Raji (cell line): Measurements from ENCODE around the gene NXPH3.
A peak's percentile ranks its signal among the peaks of the same experiment; 100 is the strongest.

ENCODE experiments used
- POLR2A ChIP-seq: IDR thresholded peaks from 2 replicates; pipeline ENCODE4 v1.6.1; 2011; ENCODE audit warnings: low read depth, low read length, control low read depth; ENCODE audit not compliant: insufficient read depth

NXPH3 gene

GRCh38 chr17:49551221-49552069, 24.2 kb upstream of the NXPH3 start:
- no peak for TF ChIP-seq POLR2A

DNA sequence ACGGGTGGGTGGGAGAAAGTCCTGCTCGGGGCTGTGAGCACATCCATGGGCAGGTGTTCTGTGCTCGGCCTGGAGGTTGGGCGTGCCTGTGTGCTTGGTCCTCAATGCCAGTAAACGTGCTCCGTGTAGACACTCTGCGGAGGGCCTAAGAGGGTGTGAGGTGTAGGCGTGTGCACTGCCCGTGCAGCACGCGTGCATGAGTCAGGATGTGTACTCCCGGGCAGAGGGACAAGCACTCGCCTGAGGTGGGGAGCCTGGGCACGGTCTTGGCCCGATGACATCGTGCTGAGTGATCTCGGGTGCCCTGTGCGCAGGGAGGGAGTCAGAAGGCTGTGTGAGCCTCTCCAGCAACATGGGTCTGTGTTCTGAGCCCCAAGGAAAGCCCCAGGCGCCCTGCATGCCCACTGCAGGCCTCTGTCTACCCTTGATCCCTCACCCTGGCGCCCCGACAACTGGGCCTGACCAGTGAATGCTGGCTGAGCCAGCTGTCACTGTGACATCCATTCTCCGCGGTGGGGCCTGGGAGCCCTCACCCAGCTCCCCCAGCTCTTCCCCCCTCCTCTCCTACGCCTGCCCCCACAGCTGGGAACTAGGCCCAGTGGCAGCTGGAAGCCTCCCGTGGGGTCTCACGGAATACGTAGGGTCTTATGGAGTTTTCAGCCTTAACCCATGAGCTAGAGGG, 23.5 kb upstream of the NXPH3 start:
- TF ChIP-seq POLR2A, result no peak

DNA sequence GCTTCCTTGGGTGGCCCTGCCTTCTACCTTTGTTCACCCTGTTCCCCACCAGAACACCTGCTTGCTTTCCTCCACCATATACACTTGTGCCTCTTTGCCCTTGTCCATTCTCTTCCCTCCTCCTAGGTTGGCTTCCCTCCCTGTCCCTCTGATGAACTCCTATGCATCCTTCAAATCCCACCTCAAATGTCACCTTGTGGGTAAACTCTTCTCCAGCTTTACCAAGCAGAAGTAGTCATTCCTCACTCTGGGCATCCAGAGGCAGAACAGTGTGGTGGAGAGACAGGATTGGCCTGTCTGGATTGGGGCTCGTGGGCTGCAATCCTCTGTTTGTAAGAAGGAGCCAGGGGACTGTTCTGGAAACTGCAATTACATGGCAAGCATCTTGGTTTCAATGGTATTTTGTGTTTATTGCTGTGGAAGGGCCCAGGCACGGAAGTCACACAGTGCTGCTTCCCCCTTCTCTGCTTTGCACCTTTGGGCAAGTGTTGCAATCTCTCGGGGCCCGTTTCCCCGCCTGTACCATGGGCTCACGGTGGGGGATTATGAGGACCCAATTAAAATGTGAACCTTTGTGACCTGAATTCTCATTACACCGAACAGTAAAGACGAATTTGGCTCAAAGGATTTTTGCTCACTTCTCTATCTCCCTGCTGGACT, 21.9 kb upstream of the NXPH3 start:
- TF ChIP-seq POLR2A, result no peak

DNA sequence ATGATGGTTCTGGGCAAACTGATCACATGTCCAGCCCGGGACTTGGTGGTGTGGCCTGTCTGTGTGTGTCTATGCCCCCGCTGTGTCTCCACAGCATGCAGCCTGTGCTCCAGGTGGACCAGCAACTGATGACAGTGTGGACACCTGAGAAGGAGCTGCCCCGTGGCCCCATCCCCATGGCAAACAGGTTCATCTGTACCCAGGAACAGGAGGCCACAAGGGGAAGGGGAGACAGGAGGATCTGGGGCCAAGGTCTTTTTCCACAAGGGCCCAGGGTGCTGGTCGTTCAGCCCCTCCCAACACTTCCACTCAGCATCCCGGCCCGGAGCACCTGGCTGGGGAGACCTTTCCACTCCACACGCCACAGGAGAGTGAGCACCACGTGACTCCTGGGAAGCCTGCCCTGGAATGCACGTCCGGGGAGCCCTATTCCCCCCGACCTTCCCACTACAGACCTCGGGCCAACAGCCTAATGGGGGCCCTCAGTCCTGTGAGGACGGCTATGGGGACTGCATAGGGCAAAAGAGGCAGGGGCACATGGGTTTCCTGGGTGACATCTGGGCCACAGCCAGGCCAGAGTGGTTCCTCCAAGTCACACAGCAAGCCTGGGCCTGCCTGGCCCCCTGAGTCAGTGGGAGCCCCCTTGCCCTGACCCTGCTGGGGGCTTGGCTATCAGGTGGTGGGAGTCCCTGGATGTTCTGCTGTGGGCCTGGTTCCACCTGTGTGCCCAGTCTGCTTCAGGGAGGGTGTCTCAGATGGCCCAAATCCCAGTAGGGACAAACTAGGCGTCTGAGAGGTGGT, 20.8 kb upstream of the NXPH3 start:
- no peak for TF ChIP-seq POLR2A

- no peak for TF ChIP-seq POLR2A
These were observed 20.0 kb upstream of the NXPH3 start for GRCh38 chr17:49555495-49556222.

GRCh38 chr17:49556223-49556943, 19.3 kb upstream of the NXPH3 start:
- TF ChIP-seq POLR2A, result peak; percentile 47; the same call in 1 of the 2 replicates

- TF ChIP-seq POLR2A, result no peak
These were observed 18.2 kb upstream of the NXPH3 start for GRCh38 chr17:49557312-49558024.

GRCh38 chr17:49564638-49565037, 11.0 kb upstream of the NXPH3 start:
- no peak for TF ChIP-seq POLR2A

DNA sequence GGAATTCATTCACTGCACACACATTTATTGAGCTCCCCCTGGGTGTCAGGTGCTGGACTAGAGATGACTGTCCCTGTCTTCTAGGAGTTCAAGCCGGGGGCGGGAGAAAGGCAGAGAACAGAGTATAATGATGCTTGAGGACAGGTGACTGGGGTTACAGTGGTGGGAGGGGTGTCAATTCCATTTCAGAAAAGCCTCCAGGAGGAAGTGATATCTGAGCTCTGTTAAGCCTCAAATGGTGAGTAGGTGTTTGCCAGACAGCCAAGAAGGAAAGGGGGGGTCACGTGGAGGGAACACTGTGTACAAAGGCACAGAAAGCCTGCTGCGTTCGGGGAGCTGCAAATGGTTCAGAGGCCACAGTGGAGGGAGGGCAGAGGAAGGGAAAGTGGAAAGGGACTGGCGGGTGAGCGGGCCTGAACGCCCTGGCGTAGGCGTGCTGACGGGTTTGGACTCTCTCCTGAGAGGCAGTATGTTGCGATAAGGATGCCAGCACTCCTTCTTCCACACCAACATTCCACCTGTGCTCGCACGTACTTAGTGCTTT, 9.7 kb upstream of the NXPH3 start:
- TF ChIP-seq POLR2A, result no peak

- TF ChIP-seq POLR2A, result no peak
These were observed 9.0 kb upstream of the NXPH3 start for GRCh38 chr17:49566668-49567071.

GRCh38 chr17:49567104-49567521, 8.6 kb upstream of the NXPH3 start:
- no peak for TF ChIP-seq POLR2A

GRCh38 chr17:49567871-49568694, 7.6 kb upstream of the NXPH3 start:
- no peak for TF ChIP-seq POLR2A
